ENCODE measurements around the gene TTLL10. TPM values are rescaled to one million over a fixed set of nuclear protein-coding genes. Genes with fewer than 3 reads are reported as not detected.
A peak's percentile ranks its signal among the peaks of the same experiment; 100 is the strongest.

TTLL10 gene
- polyA plus RNA-seq, 3 donors = 0.29 to 0.71 (median 0.58) TPM

- peak; percentile 85 to 92 (median 90) for DNase-seq (ENCODE audit: low read depth in 3 of 3, low spot score in 2 of 3)
Observed at GRCh38 chr1:1231400-1232207, 57.9 kb downstream of the TTLL10 start, which contains the start of gene SDF4. Gene SDF4, minus strand, starts transcription at chr1:1232001. Its CDS starts 3,229 bp downstream, at chr1:1228772.

GRCh38 chr1:1232208-1232795 lies 58.6 kb downstream of the TTLL10 start, which contains the start of gene B3GALT6:
Gene B3GALT6, plus strand, starts transcription at chr1:1232237. Its CDS starts 42 bp downstream, at chr1:1232279.
- no peak for DNase-seq (ENCODE audit: low read depth in 3 of 3, low spot score in 2 of 3)

- no peak for DNase-seq (ENCODE audit: low read depth in 3 of 3, low spot score in 2 of 3)
Observed at GRCh38 chr1:1232796-1233566, 59.3 kb downstream of the TTLL10 start.

- DNase-seq (ENCODE audit: low read depth in 3 of 3, low spot score in 2 of 3) = no peak
Observed at GRCh38 chr1:1233567-1233892, 59.9 kb downstream of the TTLL10 start.

- DNase-seq (ENCODE audit: low read depth in 3 of 3, low spot score in 2 of 3) = no peak
Observed at GRCh38 chr1:1234180-1234808, 60.6 kb downstream of the TTLL10 start.

GRCh38 chr1:1235016-1235744 lies 61.5 kb downstream of the TTLL10 start:
- DNase-seq (ENCODE audit: low read depth in 3 of 3, low spot score in 2 of 3) = no peak

- DNase-seq (ENCODE audit: low read depth in 3 of 3, low spot score in 2 of 3) = no peak
Observed at GRCh38 chr1:1236176-1236763, 62.6 kb downstream of the TTLL10 start.

GRCh38 chr1:1236945-1237873 lies 63.5 kb downstream of the TTLL10 start:
- no peak for DNase-seq (ENCODE audit: low read depth in 3 of 3, low spot score in 2 of 3)

GRCh38 chr1:1237874-1238701 lies 64.4 kb downstream of the TTLL10 start:
- no peak for DNase-seq (ENCODE audit: low read depth in 3 of 3, low spot score in 2 of 3)

- DNase-seq (ENCODE audit: low read depth in 3 of 3, low spot score in 2 of 3) = no peak
Observed at GRCh38 chr1:1238702-1239178, 65.1 kb downstream of the TTLL10 start.

GRCh38 chr1:1239227-1239613 lies 65.5 kb downstream of the TTLL10 start:
- no peak for DNase-seq (ENCODE audit: low read depth in 3 of 3, low spot score in 2 of 3)

- DNase-seq (ENCODE audit: low read depth in 3 of 3, low spot score in 2 of 3) = no peak
Observed at GRCh38 chr1:1239614-1240347, 66.1 kb downstream of the TTLL10 start.

GRCh38 chr1:1240348-1240732 lies 66.7 kb downstream of the TTLL10 start:
- no peak for DNase-seq (ENCODE audit: low read depth in 3 of 3, low spot score in 2 of 3)

- DNase-seq (ENCODE audit: low read depth in 3 of 3, low spot score in 2 of 3) = no peak
Observed at GRCh38 chr1:1240822-1241587, 67.3 kb downstream of the TTLL10 start.

GRCh38 chr1:1241588-1242219 lies 68.0 kb downstream of the TTLL10 start:
- no peak for DNase-seq (ENCODE audit: low read depth in 3 of 3, low spot score in 2 of 3)
